Measurements from ENCODE around the gene STPG4.

DNA sequence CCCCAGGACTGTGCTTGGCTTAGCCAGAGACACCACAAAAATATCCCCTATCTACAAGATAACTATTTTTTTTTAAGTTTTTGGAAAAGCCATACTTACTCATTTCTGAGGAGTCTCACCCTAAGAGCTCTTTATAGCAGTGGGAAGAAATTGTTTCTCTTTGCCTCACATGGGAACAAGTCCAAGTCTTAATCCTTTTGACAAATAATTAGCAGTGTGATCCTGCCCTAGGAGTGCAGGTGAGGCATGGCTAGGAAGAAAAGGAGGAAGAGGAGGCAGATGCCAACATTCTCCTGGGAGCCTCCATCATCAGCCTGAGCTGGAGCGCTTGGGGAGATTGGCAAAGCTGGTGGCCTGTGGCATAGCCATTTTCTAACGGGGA is 115.6 kb downstream of the STPG4 start:
- TF ChIP-seq, protein P1, sequence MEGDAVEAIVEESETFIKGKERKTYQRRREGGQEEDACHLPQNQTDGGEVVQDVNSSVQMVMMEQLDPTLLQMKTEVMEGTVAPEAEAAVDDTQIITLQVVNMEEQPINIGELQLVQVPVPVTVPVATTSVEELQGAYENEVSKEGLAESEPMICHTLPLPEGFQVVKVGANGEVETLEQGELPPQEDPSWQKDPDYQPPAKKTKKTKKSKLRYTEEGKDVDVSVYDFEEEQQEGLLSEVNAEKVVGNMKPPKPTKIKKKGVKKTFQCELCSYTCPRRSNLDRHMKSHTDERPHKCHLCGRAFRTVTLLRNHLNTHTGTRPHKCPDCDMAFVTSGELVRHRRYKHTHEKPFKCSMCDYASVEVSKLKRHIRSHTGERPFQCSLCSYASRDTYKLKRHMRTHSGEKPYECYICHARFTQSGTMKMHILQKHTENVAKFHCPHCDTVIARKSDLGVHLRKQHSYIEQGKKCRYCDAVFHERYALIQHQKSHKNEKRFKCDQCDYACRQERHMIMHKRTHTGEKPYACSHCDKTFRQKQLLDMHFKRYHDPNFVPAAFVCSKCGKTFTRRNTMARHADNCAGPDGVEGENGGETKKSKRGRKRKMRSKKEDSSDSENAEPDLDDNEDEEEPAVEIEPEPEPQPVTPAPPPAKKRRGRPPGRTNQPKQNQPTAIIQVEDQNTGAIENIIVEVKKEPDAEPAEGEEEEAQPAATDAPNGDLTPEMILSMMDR (IDR thresholded peaks at IDR 0.05), result no peak
- no peak for TF ChIP-seq POLR2AphosphoS5 (IDR thresholded peaks at IDR 0.05; ENCODE audit: insufficient read depth in 1 of 2, low read depth in 1 of 2)
